Calu3 (cell line): Measurements from ENCODE around the gene RBP3. TPM values are rescaled to one million over a fixed set of nuclear protein-coding genes. Genes with fewer than 3 reads are reported as not detected.

ENCODE experiments used
- BruUV-seq: library from RNA; stranded (reverse); fragments of 400-500 nt; replicated peaks from 2 replicates; lab custom pipeline; 2021; lab: Mats Ljungman, UMichigan
- CTCF ChIA-PET: fragments of 300-600 bp; sonication (Branson Sonifier 250); formaldehyde crosslinking; loops from one replicate; lab custom pipeline; 2022; ENCODE audit warnings: antibody characterized with exemption; lab: Charles Lee
- DNase-seq: peaks from one replicate; pipeline ENCODE4 v3.0.0; 2022
- H3K27ac Mint-ChIP-seq: one replicate; pipeline ENCODE4 v1.8.0; 2022; ENCODE audit warnings: mixed read lengths; ENCODE audit not compliant: unreplicated experiment
- H3K27me3 Mint-ChIP-seq: one replicate; pipeline ENCODE4 v1.8.0; 2022; ENCODE audit warnings: mixed read lengths; ENCODE audit not compliant: unreplicated experiment
- H3K36me3 Mint-ChIP-seq: one replicate; pipeline ENCODE4 v1.8.0; 2022; ENCODE audit warnings: mild to moderate bottlenecking, moderate library complexity, mixed read lengths; ENCODE audit not compliant: insufficient read depth, unreplicated experiment
- H3K4me1 Mint-ChIP-seq: one replicate; pipeline ENCODE4 v1.8.0; 2022; ENCODE audit warnings: mild to moderate bottlenecking, low read depth, mixed read lengths; ENCODE audit not compliant: unreplicated experiment
- H3K4me3 Mint-ChIP-seq: one replicate; pipeline ENCODE4 v1.8.0; 2022; ENCODE audit warnings: mild to moderate bottlenecking, low read depth, moderate library complexity, mixed read lengths; ENCODE audit not compliant: unreplicated experiment
- H3K9me3 Mint-ChIP-seq: one replicate; pipeline ENCODE4 v1.8.0; 2022; ENCODE audit warnings: low read depth, mixed read lengths; ENCODE audit not compliant: unreplicated experiment
- intact Hi-C: fragments of 100-400 bp; cut with micrococcal nuclease; formaldehyde crosslinking; loops from one replicate; pipeline ENCODE4 v1.10.0; 2022; ENCODE audit not compliant: unreplicated experiment
- total RNA-seq: library from RNA; stranded (reverse); gene quantifications from 2 replicates; pipeline ENCODE4 v1.2.3, GENCODE V29; 2022
- TF ChIP-seq, protein P1 (sequence below): fragments of 200-600 bp; IDR thresholded peaks from one replicate; pipeline ENCODE4 v1.8.0; 2022; ENCODE audit warnings: antibody characterized with exemption; ENCODE audit not compliant: unreplicated experiment

Gene RBP3
- total RNA-seq, 1 experiment from 2014 or later: not detected

GRCh38 chr10:47332371-47332770 lies 15.8 kb upstream of the RBP3 start:
- TF ChIP-seq, protein P1, sequence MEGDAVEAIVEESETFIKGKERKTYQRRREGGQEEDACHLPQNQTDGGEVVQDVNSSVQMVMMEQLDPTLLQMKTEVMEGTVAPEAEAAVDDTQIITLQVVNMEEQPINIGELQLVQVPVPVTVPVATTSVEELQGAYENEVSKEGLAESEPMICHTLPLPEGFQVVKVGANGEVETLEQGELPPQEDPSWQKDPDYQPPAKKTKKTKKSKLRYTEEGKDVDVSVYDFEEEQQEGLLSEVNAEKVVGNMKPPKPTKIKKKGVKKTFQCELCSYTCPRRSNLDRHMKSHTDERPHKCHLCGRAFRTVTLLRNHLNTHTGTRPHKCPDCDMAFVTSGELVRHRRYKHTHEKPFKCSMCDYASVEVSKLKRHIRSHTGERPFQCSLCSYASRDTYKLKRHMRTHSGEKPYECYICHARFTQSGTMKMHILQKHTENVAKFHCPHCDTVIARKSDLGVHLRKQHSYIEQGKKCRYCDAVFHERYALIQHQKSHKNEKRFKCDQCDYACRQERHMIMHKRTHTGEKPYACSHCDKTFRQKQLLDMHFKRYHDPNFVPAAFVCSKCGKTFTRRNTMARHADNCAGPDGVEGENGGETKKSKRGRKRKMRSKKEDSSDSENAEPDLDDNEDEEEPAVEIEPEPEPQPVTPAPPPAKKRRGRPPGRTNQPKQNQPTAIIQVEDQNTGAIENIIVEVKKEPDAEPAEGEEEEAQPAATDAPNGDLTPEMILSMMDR: no peak
- Mint-ChIP-seq H3K9me3 (no peaks in the 10 kb centered on the region), H3K36me3 (no peaks in the 10 kb centered on the region), H3K4me3 (no peak overlapping the region), H3K27ac (no peak overlapping the region), H3K4me1 (no peaks in the 10 kb centered on the region), H3K27me3 (peaks cover 47% of the 10 kb centered on the region)
- no peak for DNase-seq
- intact Hi-C loops: no loop called here
- CTCF ChIA-PET: no interaction called here
- no TSS peak for BruUV-seq

DNA sequence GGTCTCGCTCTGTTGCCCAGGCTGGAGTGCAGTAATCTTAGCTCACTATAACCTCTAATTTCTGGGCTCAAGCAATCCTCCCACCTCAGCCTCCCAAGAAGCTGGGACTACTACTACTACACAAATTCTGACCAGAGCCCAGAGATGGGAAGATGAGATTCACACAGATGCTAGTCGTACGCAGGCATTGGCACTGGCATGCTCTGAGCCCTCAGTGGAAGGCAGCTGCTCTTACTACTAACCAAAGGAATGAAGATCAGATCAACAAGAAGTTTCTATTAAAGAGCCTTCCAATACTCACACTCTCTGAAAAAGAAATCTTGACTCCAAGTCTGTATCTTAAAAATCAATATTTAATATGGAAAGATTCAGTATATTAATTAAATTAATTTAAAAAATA lies 15.2 kb upstream of the RBP3 start:
- Mint-ChIP-seq H3K4me1 (no peaks in the 10 kb centered on the region), H3K27ac (no peak overlapping the region), H3K36me3 (no peaks in the 10 kb centered on the region), H3K4me3 (no peak overlapping the region), H3K27me3 (peaks cover 53% of the 10 kb centered on the region), H3K9me3 (no peaks in the 10 kb centered on the region)
- TF ChIP-seq, protein P1: no peak
- CTCF ChIA-PET: no interaction called here
- BruUV-seq: no TSS peak
- intact Hi-C loops: no loop called here
- DNase-seq: no peak

GRCh38 chr10:47333532-47333931 lies 14.6 kb upstream of the RBP3 start:
- Mint-ChIP-seq H3K4me3 (no peak overlapping the region), H3K36me3 (no peaks in the 10 kb centered on the region), H3K27ac (no peak overlapping the region), H3K4me1 (no peaks in the 10 kb centered on the region), H3K9me3 (no peaks in the 10 kb centered on the region), H3K27me3 (peaks cover 59% of the 10 kb centered on the region)
- no TSS peak for BruUV-seq
- intact Hi-C loops: no loop called here
- no peak for DNase-seq
- TF ChIP-seq, protein P1: no peak
- CTCF ChIA-PET: no interaction called here

DNA sequence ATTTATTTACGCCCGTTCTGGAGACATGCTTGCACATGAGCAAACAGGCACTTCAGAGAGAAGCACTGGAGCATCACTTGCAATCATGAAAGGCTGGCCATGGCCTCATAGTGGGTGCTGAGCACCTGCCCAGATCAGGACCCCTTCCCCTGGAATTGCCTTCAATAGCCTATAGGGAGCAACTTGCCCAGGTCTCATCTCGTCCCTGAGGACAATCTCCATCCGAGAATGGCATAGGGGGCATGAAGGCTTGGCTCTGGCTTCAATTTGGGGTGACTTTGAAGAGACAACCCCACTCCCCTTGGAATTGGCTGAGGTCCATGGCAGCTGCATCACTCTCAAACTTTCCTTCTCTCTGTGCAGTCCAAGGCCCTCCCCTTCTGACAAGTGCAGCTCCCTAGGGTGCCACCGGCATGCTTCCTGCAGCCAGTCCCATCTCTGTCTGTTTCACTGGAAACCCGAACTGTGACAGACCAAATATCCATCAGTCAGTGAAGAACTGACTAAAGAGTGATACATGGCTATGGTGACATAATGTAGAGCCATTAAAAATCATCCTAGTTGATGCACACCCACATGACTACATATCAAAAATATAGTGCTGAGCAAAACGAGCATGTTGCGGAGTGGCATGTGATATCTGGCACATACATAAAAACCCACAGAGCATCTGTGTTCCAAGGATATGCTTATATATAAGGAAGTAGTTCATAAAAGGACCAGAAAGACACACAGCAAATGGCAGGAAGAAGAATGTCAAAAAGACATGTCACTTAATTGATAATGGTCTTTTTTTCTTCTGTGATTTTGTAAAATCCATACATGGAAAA lies 13.5 kb upstream of the RBP3 start:
- Mint-ChIP-seq H3K36me3 (no peaks in the 10 kb centered on the region), H3K9me3 (no peaks in the 10 kb centered on the region), H3K4me3 (no peak overlapping the region), H3K27ac (no peak overlapping the region), H3K4me1 (no peaks in the 10 kb centered on the region), H3K27me3 (peaks cover 70% of the 10 kb centered on the region)
- TF ChIP-seq, protein P1: no peak
- DNase-seq: no peak
- CTCF ChIA-PET: no interaction called here
- intact Hi-C loops: no loop called here
- BruUV-seq: no TSS peak
